Measurements from ENCODE around the gene RGS9.

Gene RGS9

DNA sequence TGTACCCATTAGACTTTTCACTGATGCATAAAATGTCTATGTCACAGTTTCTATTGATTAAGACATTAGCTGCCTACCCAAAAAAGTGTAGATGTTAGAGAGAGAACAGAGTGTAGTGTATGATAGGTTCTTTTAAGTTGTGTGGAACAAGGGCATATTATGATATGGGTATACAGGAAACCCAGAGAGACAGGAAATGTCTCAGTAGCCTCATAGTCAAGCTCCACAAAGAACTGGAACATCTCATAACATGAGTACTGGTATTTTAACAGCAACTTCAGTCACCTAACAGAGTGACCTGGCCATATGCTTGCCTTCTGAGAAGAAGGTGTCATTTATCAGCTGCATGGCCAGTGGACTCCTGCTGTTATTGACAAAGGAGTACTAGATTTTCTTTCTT, 128.1 kb downstream of the RGS9 start:
- no peak for DNase-seq

DNA sequence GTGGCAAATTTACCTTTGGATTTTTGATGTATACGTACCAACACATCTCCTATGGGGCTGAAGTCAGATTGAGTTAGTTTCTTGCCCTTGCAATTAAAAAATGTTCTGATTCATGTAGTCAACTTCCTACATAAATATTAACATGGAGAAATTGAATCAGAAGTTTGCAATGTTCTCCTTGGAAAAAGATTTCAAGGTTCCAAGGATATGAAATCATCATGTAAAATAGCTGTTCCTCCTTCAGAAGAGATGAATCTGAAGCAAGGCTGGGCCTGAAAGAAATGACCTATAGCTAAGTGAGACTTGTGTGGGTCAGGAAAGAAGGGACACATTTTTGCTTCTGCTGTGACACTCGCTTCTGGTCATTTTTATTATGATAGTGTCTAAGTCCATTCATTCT, 131.7 kb downstream of the RGS9 start:
- no peak for DNase-seq

DNA sequence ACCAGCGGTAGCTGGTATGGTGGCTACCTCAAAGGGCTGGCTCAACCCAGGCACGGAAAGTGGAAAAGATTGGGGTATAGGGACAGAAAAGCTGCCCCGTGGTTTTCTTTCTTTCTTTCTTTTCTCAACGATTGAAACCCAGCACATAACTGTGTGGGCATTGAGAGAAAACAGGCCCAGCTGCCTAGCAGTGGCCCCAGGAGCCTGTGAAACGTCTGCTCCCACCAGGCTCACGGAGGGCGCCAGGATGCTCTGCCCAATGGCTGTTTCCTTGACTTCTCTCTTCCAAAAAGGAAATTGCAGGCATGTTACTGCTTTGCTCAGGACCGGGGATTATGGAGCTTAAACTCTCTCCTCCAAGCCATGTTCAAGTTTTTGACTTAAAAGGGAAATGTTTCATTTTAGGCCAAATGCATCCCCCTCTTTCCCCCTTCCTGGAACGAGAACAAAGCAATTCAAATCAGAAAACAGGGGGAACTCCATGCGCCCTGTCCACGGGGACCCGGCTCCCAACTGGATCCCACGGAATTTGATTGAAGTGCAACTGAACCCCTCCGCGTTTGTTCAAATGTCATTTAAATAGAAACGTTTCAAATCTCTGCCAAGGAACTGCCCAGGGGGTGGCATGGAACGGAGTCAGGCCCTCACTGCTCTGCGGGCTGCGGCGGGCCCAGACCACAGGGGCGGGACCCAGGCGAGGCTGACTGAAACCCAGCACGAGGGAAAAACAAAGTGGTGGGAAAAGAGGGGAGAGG, 133.5 kb downstream of the RGS9 start:
- no peak for DNase-seq

DNA sequence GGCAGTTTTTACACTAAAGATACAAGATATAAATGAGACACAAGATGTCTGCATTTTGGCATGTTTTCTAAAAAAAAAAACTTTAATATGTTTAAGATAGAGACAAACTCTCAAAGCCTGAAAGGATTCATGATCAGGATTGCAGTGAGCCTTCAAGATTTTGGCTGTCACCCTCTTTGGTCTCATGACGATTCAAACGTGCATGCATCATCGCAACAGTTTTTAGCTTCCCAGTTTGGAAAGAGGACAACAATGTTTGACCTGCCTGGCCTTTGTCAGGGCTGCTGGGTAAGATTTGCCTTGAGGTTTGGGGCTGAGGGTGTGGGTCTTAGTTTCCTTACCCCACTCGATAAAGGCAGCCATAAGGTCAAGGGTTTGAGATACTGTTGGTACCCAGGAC, 134.1 kb downstream of the RGS9 start:
- DNase-seq, result no peak

Measured in OCI-M1 (cell line).